OCI-LY7 (cell line): Measurements from ENCODE around the gene MYBPC3.

Experiments used
- CTCF ChIP-seq: fragments of 200-600 bp; sonication (generic); conservative IDR thresholded peaks from 2 replicates; pipeline ENCODE4 v1.5.1; 2014; ENCODE audit warnings: mild to moderate bottlenecking, antibody characterized with exemption, low read length, moderate library complexity, mixed read lengths
- EZH2phosphoT487 ChIP-seq: fragments of 200-600 bp; sonication (generic); IDR thresholded peaks from 2 replicates; pipeline ENCODE4 v1.6.1; 2018; ENCODE audit warnings: low read depth, borderline replicate concordance, mild to moderate bottlenecking, mixed run types, antibody characterized with exemption, low read length, moderate library complexity, mixed read lengths

- TF ChIP-seq CTCF (no peak), EZH2phosphoT487 (no peak)
Observed at GRCh38 chr11:47350315-47350714, 2.2 kb downstream of the MYBPC3 start.
